ENCODE results near the gene ADARB2.
A peak's percentile ranks its signal among the peaks of the same experiment; 100 is the strongest.
"Not testable (repeated sequence)": the region's sequence is repeated elsewhere in the genome, so short reads cannot be mapped to it uniquely, and the experiment has no call there.

The ADARB2 gene

DNA sequence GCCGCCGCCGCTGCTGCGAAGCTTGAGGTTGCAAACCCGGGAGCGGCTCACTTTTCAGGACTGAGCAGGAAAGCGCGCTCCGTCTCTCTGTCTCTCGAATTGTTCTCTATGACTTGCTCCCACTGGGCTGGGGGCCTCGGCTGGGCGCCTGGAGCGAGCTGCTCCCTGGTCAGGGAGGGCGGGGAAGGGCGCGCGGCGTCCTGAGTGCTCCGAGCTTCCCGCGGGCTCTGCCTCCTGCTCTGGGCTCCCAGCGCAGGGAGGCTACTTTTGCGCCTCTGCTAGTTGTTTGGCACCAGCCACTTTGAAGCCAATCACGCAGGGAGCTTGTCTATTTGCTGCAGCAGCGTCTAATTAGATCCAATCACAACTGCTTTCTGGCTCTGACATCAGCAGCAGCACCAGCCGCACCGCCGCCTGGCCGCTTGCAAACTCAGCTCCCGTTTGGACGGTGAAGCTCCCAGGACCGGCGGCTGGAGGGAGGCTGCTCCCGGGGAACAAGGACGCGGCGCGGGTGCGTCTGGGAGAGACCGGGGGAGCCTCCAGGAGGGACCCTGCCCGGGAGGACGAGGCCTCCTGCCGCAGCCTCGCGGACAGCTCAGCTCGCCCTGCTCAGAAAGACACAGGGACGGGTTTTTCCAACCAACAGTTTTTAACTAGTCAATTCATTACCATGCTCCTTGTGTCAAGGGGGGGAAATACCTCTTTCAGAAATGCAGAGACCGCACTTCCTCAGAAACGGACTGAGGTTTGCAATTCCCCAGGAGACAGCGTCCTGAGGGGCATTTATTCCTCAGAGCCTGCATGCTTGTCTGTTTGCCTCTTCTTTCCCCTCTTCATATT, at the start of gene ADARB2:
Gene ADARB2 (minus strand): TSS at position 304 of the 840 bp plus-strand sequence.
- DNase-seq, result peak; percentile 84

DNA sequence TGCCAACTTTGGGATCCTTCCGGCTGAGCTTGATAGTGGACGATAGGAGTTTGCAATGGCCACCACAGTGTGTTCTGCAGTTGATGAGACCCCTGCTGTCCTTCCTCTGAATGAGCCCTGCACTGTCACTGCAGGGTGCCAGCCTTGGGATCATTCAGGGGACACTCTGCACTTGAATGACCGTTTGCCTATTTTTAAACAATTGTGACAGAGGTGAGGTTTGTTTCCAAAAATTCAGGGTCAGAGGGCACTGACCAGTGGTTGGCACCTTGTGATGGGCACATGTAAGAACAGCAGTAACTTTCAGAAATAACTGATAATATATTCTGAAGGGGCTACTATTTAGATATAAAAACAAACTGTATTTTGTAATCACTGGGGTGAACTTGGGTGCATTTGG, 48.5 kb upstream of the ADARB2 start:
- DNase-seq, result no peak

DNA sequence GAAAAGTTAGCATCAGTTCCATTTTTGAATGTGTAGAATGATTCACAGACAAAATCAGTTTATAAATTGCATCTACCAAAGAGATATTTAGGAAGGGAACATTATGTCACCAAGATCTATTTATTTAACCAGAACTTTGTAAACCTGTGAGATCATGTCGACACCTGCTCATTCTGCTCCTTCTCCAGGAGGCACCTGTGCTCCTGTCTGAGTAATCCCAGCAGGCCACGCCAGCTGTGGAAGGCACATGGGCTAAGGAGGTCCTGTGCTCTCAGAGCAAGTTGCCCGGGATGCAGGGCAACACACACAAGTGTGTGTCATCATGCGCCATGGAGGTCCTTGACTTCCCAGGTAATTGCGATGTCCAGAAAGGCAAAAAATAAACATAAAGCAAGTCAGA, 45.5 kb upstream of the ADARB2 start:
- DNase-seq, result peak; percentile 83

DNA sequence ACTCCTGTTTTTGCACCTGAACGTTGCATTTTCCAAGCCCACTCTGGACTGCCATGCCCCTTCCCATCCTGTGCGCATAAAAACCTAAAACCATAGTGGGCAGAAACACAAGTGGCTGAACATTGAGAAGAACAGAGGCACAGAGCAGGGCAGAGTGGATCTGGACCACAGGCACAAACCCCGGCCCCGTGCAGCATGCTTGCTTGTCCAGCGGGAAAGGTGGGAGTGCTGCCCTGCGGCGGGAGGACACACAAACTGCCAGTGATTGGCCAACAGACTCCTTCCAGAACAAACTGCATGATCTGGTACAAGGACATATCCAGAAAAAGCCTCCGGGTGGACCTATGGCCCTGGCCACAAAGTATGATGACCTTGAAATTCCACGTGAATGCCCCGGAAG, 42.5 kb upstream of the ADARB2 start:
- DNase-seq, result no peak

DNA sequence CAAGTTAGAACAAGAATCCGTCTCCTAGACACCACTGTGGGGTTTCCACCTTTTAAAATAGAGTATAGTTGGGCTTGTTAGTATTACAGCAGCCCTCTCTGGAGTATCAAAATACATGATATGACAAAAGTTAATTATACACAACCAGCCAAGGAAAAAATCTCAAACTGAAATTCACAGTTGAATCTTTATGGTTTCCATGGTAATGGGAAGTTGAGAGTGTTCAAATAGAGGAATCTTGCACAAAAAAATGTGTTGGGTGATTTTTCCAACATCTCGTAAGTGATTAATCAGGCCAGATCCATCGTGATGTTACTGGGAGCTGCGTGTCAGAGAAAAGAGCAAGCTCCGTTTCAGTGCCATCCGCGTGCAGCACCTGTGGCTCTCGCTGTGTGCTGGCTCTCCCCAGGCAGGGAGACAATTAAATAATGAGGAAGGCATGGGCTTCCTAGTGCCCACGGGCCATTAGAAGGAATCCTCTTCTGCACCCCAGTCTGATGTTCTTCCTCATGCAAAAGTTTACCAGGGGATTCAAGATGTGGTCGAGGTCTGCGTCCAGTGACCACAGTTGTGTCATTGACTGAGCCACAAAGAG, 41.1 kb upstream of the ADARB2 start:
- DNase-seq, result no peak

DNA sequence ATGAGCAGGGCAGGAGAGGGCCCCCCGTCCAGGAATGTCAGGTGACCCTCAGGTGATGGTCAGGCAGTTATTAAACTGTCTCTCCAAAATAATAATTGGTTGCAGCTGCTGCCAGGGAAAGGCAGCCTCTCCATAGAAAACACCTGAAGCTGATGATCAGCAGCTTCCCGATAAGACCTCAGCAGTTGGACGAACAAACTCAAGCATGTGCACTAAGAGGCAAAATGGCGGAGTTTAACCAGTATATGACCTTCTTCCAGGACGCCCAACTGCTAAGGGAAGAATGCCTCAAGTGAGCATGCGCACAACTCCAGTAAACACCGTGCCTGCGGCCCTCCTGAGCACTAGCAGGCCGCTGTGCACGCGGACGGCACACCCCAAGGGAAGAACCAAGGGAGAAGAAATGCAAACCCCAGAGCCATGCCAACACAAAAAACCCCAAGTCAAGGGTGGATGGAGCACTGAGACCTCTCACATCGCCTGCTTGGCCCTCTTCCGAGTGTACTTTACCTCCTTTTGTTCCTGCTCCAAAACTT, 38.9 kb upstream of the ADARB2 start:
- DNase-seq, result no peak

DNA sequence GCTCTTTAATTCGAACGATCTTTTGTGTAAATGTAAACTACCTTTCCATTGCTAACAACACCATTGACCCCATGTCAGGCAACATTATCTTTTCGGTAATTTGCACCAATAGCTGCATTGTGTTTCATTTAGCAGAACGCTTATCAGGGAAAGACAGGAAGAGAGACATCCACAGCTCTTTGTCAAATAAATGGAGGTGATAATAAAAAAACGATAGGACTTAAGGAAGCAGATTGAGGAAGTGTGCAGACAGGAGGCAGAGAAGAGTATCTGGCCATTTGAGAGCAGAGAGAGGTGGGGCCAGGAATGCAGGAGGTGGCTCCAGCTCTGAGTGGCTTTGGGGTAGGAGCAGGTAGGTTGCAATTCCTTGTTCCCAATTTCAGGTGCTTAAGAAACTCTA, 37.5 kb upstream of the ADARB2 start:
- no peak for DNase-seq

DNA sequence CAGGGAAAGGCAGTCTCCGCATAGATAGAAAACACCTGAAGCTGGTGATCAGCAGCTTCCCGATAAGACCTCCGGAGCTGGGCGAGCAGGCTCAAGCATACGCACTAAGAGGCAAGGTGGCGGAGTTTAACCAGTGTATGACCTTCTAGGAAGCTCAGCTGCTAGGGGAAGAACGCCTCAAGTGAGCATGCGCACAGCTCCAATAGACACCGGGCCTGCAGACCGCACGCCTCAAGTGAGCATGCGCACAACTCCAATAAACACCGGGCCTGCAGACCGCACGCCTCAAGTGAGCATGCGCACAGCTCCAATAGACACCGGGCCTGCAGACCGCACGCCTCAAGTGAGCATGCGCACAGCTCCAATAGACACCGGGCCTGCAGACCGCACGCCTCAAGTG, 35.9 kb upstream of the ADARB2 start:
- not testable (repeated sequence) for DNase-seq

DNA sequence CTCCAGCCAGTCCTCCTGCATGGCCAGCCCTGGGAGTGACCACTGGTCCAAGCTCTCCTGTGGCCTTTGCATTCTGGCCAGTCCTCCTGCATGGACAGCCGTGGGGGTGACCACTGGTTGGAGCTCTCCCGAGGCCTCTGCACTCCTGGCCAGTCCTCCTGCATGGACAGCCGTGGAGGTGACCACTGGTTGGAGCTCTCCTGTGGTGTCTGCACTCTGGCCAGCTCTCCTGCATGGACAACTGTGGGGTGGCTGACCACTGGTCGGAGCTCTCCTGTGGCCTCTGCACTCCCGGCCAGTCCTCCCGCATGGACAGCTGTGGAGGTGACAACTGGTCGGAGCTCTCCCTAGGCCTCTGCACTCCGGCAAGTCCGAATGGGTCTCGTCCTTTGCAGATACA, 28.7 kb upstream of the ADARB2 start:
- no peak for DNase-seq

DNA sequence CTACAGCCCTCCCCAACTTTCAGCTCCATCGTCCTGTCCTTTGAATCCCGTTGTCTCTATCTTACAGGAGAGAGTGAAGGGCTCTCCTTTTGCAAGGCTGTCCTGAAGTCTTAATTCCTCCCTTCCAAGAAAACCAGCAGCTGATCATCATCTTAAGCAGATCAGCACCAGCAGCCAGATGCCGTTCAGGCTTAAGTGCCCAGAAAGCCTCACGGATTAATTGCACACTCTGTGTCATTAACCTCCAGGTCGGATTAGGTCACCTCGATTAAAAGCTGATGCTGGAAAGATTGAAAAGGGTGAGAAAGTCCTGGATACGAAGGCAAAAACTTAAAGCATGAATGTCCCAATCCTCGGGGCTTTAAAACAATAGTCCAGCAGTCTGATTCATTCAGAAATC, 24.8 kb upstream of the ADARB2 start:
- DNase-seq, result no peak

DNA sequence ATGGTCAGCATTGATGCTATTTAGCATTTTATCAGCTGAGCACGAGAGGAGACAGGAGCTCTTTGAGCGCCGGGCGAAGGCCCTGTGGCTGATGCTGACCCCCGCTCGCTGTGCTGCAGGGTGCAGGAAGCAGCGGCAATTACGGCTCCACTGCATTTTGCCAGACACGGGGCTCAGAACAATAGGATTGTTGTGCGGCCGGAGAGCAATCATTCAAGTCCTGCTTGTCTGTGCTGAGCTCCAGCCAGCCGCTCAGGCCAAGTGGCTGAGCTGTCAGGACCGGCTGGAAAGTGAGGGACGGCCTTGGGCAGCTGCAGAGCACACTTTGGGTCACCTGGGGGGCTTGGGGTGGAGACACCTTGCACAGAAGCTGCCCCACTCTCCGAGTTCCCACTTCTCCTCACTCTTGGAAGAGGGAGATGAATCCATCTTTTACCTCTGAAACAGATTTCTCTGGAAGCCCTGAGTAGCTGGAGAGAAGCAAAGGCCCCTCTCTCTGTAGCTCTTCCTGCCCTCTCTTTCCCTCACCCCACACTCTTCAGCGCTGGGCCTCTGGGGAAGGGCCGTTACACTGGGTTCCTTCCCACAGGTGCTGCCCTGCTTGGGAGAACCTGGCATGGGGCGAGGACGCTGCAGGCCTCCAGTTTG, 17.3 kb upstream of the ADARB2 start:
- DNase-seq, result no peak

DNA sequence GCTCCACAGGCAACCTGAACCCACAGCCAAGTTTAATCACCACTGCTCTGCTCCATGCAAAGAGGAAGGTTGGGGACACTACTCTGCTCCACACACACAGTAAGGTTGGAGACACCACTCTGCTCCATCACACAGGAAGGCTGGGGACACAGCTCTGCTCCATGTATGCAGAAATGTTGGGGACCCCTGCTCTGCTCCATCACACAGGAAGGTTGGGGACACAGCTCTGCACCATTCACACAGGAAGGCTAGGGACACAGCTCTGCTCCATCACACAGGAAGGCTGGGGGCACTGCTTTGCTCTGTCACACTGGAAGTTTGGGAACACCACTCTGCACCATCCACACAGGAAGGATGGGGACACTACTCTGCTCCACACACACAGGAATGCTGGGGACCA, 14.8 kb upstream of the ADARB2 start:
- DNase-seq, result no peak

DNA sequence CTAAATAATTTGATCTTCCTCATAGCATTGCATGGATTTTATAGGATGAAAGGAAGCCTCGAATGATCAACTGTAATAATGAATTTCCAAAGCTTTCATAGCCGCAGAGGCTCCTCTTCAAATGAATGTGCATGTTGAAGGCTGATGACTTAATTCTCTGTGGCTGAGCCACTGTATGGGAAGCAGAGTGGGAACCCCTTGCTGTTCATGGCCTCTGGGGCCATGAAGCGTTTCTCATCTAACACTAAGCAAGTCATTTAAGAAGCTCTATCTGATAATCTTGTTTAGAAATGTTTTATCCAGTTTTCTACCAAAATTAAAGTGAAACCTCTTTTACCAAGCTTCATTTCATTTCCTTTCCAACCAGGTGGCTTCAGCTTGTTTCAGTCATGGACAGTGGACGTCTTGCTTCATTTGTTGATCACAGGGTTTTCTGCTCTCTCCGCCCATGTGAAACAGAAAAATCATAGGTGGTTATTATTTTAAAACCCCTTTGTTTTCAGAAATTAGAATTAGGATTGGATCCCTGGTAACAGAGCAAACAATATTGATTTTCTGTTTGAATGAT, 10.3 kb upstream of the ADARB2 start:
- DNase-seq, result no peak

DNA sequence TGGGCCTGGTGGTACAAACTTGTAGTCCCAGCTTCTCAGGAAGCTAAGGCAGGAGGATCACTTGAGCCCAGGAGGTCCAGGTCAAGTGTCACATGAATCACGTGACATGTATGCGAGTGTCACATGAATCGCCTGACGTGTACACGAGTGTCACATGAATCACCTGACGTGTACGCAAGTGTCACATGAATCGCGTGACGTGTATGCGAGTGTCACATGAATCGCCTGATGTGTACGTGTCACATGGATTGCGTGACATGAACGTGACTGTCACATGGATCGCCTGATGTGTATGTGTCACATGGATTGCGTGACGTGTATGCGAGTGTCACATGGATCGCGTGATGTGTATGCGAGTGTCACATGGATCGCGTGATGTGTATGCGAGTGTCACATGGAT, 9.5 kb upstream of the ADARB2 start:
- DNase-seq, result no peak

DNA sequence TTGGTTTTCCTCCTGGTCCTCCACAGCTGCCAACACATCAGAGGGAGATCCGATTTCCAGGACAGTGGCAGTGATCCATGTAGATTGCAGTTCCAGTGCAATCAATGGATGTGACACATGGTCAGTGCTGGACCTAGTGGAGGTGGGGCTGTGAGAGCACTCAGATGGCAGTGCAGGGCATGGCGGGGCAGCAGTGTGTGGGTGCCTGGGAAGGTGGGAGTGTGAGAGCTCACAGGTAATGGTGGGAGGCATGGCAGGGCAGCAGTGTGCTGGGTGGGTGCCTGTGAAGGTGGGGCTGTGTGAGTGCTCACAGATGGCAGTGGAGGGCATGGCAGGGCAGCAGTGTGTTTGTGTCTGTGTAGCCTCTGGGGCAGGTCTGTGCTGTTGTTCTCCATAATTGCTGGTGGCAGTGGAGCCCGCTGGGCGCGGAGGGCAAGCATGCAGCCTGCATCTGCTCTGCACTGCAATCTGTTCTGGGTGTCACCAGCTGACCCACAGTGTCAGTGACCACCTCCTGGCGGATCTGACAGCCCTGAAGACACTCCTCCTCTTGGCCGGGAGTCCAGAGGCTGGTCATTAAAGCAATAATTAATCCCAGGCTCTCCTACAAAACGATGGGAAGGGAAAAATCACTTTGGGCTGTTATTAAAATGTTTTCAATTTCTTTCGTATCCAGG, 8.6 kb upstream of the ADARB2 start:
- no peak for DNase-seq

DNA sequence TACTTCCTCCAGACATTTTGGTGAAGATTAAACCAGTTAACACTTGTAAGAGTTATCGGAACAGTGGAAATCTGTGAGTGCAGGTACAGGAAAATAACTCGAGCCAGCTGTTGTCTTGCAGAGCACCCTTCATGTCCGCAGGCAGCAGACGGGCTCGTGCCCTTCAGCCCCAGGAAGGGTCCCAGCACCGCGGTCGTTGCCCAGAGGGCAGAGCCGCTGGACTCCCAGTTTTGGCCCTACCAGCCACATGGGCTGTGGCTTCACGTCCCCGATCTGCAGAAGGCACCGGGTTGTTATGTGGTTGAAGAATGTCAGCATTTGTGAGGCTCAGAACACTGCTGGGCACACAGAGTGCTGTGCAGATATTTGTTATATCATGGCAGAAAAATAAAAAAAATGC, 7.2 kb upstream of the ADARB2 start:
- no peak for DNase-seq

DNA sequence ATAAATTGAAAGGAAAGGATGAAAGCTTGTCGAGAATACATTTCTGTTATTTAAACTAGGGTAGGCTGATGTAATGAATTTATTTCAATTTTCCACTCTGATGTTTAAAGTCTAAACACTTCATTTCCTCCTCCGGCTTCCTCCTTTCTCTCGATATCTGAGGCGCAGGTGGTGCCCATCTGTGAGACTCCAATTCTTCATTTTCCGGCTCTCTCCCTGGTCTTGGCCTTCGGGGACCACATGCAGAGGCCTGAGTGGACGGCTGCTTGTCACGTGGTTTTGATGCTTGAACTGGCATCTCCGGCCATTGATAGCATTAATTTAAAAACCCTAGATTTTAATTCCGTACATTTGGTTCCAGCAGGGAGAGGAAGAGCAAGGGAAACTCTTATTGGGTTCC, 5.8 kb upstream of the ADARB2 start:
- DNase-seq, result no peak

DNA sequence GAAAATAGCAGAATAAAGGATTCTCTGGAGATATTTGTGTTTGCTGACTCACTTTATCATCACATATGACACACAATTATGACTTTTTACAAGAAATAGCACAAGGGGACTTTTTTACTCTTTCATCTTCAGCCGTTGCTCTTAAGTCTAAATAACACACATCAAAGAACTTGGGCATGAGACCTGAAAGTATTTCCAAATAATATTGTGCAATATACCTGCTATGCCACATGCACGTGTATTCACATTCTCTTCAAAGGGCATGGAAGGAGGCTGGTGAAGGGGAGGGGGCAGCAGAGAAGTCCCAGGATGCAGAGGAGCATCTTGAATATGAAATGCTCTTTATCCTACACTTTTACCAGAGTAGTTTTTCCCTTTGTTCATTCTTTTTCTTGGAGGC, 4.1 kb upstream of the ADARB2 start:
- no peak for DNase-seq

DNA sequence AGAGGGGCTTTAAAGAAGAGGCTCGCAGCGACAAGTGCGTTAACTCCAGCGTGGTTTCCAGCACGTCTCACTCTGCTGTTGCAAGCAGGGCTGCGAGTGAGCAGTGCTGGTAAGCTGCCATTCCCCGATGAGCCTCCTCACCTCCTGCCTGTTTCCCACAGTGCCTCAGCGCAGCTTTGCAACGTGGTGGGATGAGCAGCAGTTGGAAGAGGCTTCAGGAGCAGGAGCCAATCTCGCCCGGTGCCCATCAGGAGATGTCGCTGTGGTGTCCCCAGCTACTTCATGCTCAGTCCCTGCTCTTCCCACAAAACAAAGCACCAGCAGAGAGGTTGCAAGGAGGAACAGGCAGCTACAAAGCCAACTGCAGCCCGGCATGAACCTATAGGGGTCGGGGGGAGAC, 2.4 kb upstream of the ADARB2 start:
- DNase-seq, result peak; percentile 60

DNA sequence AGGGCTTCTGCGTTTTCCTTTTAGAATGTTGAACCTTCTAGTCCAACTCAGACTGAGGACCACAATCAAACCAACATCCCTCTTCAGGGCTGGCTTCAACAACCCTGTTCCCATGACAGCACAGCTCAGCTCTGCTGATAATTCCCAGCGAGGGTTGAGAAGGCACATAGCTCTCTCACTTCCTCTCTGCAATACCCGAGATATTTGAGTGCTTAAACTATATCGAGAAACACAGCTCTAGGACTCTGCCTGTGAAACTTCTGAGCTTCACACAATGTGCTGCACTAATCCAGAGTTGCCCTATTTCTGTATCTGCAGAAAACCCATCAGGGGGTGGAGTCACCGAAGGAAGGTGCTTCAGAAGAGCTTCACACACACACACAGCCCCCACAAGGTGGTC, 1.6 kb upstream of the ADARB2 start:
- peak; percentile 37 for DNase-seq

DNA sequence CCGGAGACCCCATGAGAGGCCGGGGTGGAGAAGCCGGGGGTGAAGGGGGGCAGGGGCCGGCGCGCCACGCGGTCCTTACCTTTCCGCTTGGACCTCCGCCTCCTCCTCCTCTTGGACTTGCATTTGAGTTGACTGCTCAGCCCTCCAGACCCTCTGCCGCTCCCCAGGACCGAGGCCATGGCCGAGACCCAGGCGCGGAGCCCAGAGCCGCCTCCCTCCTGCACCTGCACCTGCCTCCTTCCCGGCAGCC, 428 bp downstream of the ADARB2 start:
- no peak for DNase-seq

DNA sequence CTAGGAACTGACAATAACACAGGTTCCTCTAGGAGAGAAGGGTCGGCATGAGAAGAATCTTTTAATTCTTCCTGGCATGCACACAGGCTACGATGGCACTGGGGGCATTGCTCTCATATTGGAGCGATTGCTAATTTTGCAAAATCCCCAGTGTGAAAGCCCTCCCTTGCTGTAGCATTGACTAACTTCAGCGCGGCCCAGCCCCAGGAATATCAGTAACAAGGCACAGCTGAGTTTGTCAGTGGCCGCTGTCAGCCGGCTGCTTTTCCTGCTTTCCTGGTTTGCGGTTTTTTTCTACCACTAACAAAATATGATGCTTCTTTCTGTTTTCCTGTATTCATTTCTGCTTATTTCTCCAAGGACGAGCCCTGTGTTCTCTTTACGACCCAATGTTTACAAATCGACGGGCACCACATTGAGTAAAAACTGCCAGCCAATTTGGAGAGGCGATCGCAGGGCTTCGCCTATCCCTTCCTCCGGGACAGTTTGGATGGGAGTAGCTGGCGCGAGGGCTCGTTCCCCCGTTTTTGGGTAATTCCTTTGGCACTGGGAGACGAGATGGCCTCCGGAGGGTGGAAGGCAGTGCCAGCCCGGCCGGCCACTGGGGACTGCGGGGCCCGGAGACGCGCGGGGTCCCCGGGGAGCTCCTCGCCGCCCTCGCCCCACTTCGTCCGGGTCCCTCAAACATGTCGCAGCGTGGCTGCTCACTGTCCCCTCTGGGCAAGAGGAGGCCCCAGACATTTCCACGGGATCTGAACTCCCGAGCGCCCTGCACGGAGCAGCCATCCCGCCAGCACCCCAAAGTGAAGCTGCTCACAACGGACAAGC, 967 bp downstream of the ADARB2 start:
- peak; percentile 38 for DNase-seq

DNA sequence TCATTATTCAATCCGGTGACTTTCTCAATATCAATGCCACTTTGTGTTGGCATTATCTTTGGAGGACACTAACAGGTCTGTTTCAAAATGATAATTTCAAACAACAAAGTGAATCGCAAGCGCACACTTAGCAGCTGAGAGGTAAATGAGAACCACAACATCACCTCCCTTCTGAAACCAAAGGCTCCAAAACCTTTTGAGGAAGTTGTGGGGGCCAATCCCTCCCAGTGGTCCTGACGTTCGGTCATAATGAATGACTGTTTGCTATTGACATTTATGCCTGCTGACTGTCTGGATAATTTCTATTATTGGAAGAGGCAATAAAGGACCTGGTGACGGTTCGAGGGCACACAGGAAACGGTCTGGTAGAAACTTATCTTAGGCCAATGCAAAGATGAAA, 1.8 kb downstream of the ADARB2 start:
- DNase-seq, result no peak

Measured in DMS53 (cell line).